NT2/D1 (cell line): ENCODE data around the gene RASGRP2.
A peak's percentile ranks its signal among the peaks of the same experiment; 100 is the strongest.
"Not testable (repeated sequence)": the region's sequence is repeated elsewhere in the genome, so short reads cannot be mapped to it uniquely, and the experiment has no call there.

Source experiments
- DNase-seq: peaks from one replicate; pipeline ENCODE4 v3.0.0-alpha.2; 2011; ENCODE audit warnings: low read depth, low spot score
- H3K27me3 ChIP-seq: 2 replicates; pipeline ENCODE4 v1.6.0; 2011; ENCODE audit warnings: mild to moderate bottlenecking; ENCODE audit not compliant: insufficient read length, insufficient read depth
- H3K36me3 ChIP-seq: 2 replicates; pipeline ENCODE4 v1.6.1; 2011; ENCODE audit warnings: mild to moderate bottlenecking, low read length, mixed read lengths; ENCODE audit not compliant: insufficient read depth, insufficient read length
- H3K4me1 ChIP-seq: 2 replicates; pipeline ENCODE4 v1.5.1; 2011; ENCODE audit not compliant: insufficient read depth, insufficient read length
- H3K4me3 ChIP-seq: 2 replicates; pipeline ENCODE4 v1.5.1; 2011; ENCODE audit warnings: low read depth; ENCODE audit not compliant: insufficient read length
- H3K9ac ChIP-seq: 2 replicates; pipeline ENCODE4 v1.6.0; 2011; ENCODE audit warnings: low read depth; ENCODE audit not compliant: insufficient read length
- H3K9me3 ChIP-seq: 2 replicates; pipeline ENCODE4 v1.5.1; 2011; ENCODE audit warnings: mild to moderate bottlenecking, low read length; ENCODE audit not compliant: insufficient read depth
- SUZ12 ChIP-seq: IDR thresholded peaks from 2 replicates; pipeline ENCODE4 v1.6.1; 2011; ENCODE audit not compliant: insufficient read length, insufficient read depth; ENCODE audit errors: extremely low read depth
- YY1 ChIP-seq: IDR thresholded peaks from 2 replicates; pipeline ENCODE4 v1.6.1; 2011; ENCODE audit not compliant: insufficient read length, insufficient read depth
- ZNF274 ChIP-seq: IDR thresholded peaks from 2 replicates; pipeline ENCODE4 v1.6.1; 2011; ENCODE audit warnings: mild to moderate bottlenecking, low read depth, low read length

Gene RASGRP2

GRCh38 chr11:64703048-64703447, 40.9 kb downstream of the RASGRP2 start:
- TF ChIP-seq ZNF274, result no peak
- no peak for TF ChIP-seq YY1
- no peak for TF ChIP-seq SUZ12
- H3K9ac ChIP-seq, result no peak overlapping the region
- no peak overlapping the region for H3K4me3 ChIP-seq
- no peaks in the 10 kb centered on the region for H3K36me3 ChIP-seq
- H3K4me1 ChIP-seq, result peaks cover 3% of the 10 kb centered on the region
- no peak for DNase-seq
- peaks cover 10% of the 10 kb centered on the region for H3K27me3 ChIP-seq
- H3K9me3 ChIP-seq, result peaks cover 11% of the 10 kb centered on the region; the same call in 1 of the 2 replicates

- peaks cover 18% of the 10 kb centered on the region for H3K27me3 ChIP-seq
Observed at GRCh38 chr11:64701956-64702355, 42.0 kb downstream of the RASGRP2 start.

GRCh38 chr11:64698427-64698826, 45.5 kb downstream of the RASGRP2 start:
- DNase-seq, result no peak
- Histone ChIP-seq H3K4me3 (no peak overlapping the region), H3K36me3 (no peaks in the 10 kb centered on the region), H3K27me3 (peaks cover 37% of the 10 kb centered on the region), H3K4me1 (peaks cover 13% of the 10 kb centered on the region), H3K9ac (no peak overlapping the region), H3K9me3 (peaks cover 11% of the 10 kb centered on the region; the same call in 1 of the 2 replicates)
- no peak for TF ChIP-seq SUZ12
- TF ChIP-seq ZNF274, result no peak
- TF ChIP-seq YY1, result no peak

More at GRCh38 chr11:64701956-64702355, 42.0 kb downstream of the RASGRP2 start:
- H3K36me3 ChIP-seq, H3K4me3 ChIP-seq, H3K9ac ChIP-seq, H3K4me1 ChIP-seq, DNase-seq: not testable (repeated sequence)
- peaks cover 11% of the 10 kb centered on the region; the same call in 1 of the 2 replicates for H3K9me3 ChIP-seq

- Histone ChIP-seq H3K27me3 (peaks cover 38% of the 10 kb centered on the region), H3K36me3 (no peaks in the 10 kb centered on the region), H3K9ac (no peak overlapping the region), H3K4me3 (no peak overlapping the region), H3K4me1 (peaks cover 11% of the 10 kb centered on the region), H3K9me3 (peaks cover 11% of the 10 kb centered on the region; the same call in 1 of the 2 replicates)
- DNase-seq, result no peak
- TF ChIP-seq SUZ12 (no peak), YY1 (no peak), ZNF274 (no peak)
Observed at GRCh38 chr11:64697663-64698375, 46.1 kb downstream of the RASGRP2 start.

GRCh38 chr11:64696045-64696444, 47.9 kb downstream of the RASGRP2 start:
- Histone ChIP-seq H3K27me3 (peaks cover 47% of the 10 kb centered on the region), H3K4me3 (no peak overlapping the region), H3K4me1 (peaks cover 11% of the 10 kb centered on the region), H3K36me3 (no peaks in the 10 kb centered on the region), H3K9me3 (peaks cover 3% of the 10 kb centered on the region; the same call in 1 of the 2 replicates), H3K9ac (no peak overlapping the region)
- no peak for DNase-seq
- TF ChIP-seq ZNF274 (no peak), YY1 (no peak), SUZ12 (no peak)

GRCh38 chr11:64695548-64695947, 48.4 kb downstream of the RASGRP2 start:
- Histone ChIP-seq H3K4me1 (peaks cover 11% of the 10 kb centered on the region), H3K9ac (no peak overlapping the region), H3K4me3 (no peak overlapping the region), H3K36me3 (no peaks in the 10 kb centered on the region), H3K27me3 (peaks cover 44% of the 10 kb centered on the region), H3K9me3 (no peaks in the 10 kb centered on the region)
- DNase-seq, result no peak
- TF ChIP-seq YY1, result no peak
- TF ChIP-seq SUZ12, result no peak
- TF ChIP-seq ZNF274, result no peak

- H3K27me3 ChIP-seq, result peaks cover 40% of the 10 kb centered on the region
- TF ChIP-seq YY1 (peak; percentile 66), SUZ12 (no peak)
- no peak overlapping the region for H3K9ac ChIP-seq
- peak; percentile 71 for DNase-seq
- H3K36me3 ChIP-seq, result no peaks in the 10 kb centered on the region
- no peak overlapping the region for H3K4me3 ChIP-seq
- H3K4me1 ChIP-seq, result peaks cover 11% of the 10 kb centered on the region
- no peaks in the 10 kb centered on the region for H3K9me3 ChIP-seq
Observed at GRCh38 chr11:64694821-64695365, 49.0 kb downstream of the RASGRP2 start.
